HepG2 (cell line): ENCODE measurements around the gene GDI1. TPM values are rescaled to one million over a fixed set of nuclear protein-coding genes. Genes with fewer than 3 reads are reported as not detected.

Source experiments
- AHR ChIP-seq: IDR thresholded peaks from 2 replicates; pipeline ENCODE4 v1.6.1; 2018; ENCODE audit warnings: missing genetic modification reagents, missing compliant biosample characterization
- CTCF ChIP-seq: sonication (generic); formaldehyde crosslinking; IDR thresholded peaks from 2 replicates; pipeline ENCODE4 v1.5.0; 2020; ENCODE audit warnings: mild to moderate bottlenecking, missing genetic modification reagents, moderate library complexity
- JUND ChIP-seq: sonication (generic); formaldehyde crosslinking; IDR thresholded peaks from 2 replicates; pipeline ENCODE4 v1.8.0; 2022; ENCODE audit warnings: mild to moderate bottlenecking, missing genetic modification reagents
- MAZ ChIP-seq, 2 experiments: sonication (generic) in 1 of 2; formaldehyde crosslinking in 1 of 2; IDR thresholded peaks; 2 replicates each; pipeline versions ENCODE4 v1.5.0 to v1.6.1; 2012 to 2020; ENCODE audit warnings: low read depth in 2 of 2, mild to moderate bottlenecking in 2 of 2, borderline replicate concordance in 1 of 2, improper control_type of control experiment in 1 of 2, low read length in 1 of 2, missing genetic modification reagents in 1 of 2, moderate library complexity in 1 of 2
- MBD4 ChIP-seq: IDR thresholded peaks from 2 replicates; pipeline ENCODE4 v1.6.1; 2012; ENCODE audit warnings: low read length, inconsistent platforms, borderline replicate concordance
- MIER3 ChIP-seq: IDR thresholded peaks from 2 replicates; pipeline ENCODE4 v1.6.1; 2016; ENCODE audit warnings: missing compliant biosample characterization, borderline replicate concordance
- PAXIP1 ChIP-seq: sonication (generic); formaldehyde crosslinking; conservative IDR thresholded peaks from 2 replicates; pipeline ENCODE4 v1.4.0; 2020; ENCODE audit warnings: mild to moderate bottlenecking, missing genetic modification reagents, moderate library complexity
- POGK ChIP-seq: sonication (generic); formaldehyde crosslinking; conservative IDR thresholded peaks from 2 replicates; pipeline ENCODE4 v1.8.0; 2022; ENCODE audit warnings: mild to moderate bottlenecking, moderate library complexity, missing genetic modification reagents
- POLR2A ChIP-seq, 2 experiments: IDR thresholded peaks; 2 replicates each; pipeline ENCODE4 v1.6.1; 2011; ENCODE audit warnings: low read depth in 2 of 2, low read length in 2 of 2, mild to moderate bottlenecking in 1 of 2, moderate library complexity in 1 of 2; ENCODE audit not compliant: insufficient read depth in 1 of 2
- SNAPC2 ChIP-seq: sonication (generic); formaldehyde crosslinking; IDR thresholded peaks from 2 replicates; pipeline ENCODE4 v1.8.1; 2022; ENCODE audit warnings: mild to moderate bottlenecking, missing genetic modification reagents
- TEAD3 ChIP-seq: optimal IDR thresholded peaks from 2 replicates; pipeline ENCODE3; 2016; ENCODE audit warnings: borderline replicate concordance
- polyA plus RNA-seq, 8 experiments: library from polyadenylated mRNA; depleted of rRNA in 3 of 8; stranded (reverse) in 7 of 8; unstranded in 1 of 8; fragments of >200 nt; fragmentation: Illumina TruSeq in 4 of 8; extraction: Trizol in 4 of 8; gene quantifications; 2 replicates each; pipeline versions ENCODE4 v1.2.1 to v1.2.3, GENCODE V29; 2011 to 2016; ENCODE audit warnings: low read depth in 4 of 8, missing spikeins in 1 of 8, mixed read lengths in 1 of 8; ENCODE audit not compliant: insufficient read depth in 1 of 8
- total RNA-seq, 5 experiments: library from RNA; depleted of rRNA; stranded (reverse); fragments of >200 nt; fragmentation: Illumina TruSeq; extraction: Trizol; gene quantifications; 2 replicates each; pipeline ENCODE4 v1.2.3, GENCODE V29; 2016; ENCODE audit warnings: low read depth in 1 of 5
- TF ChIP-seq, protein P1 (sequence below): sonication (generic); formaldehyde crosslinking; IDR thresholded peaks from 2 replicates; pipeline ENCODE4 v1.4.0; 2020; ENCODE audit warnings: missing genetic modification reagents, borderline replicate concordance
- TF ChIP-seq, protein P2 (sequence below): sonication (generic); formaldehyde crosslinking; IDR thresholded peaks from 2 replicates; pipeline ENCODE4 v1.4.0; 2020; ENCODE audit warnings: missing genetic modification reagents

Gene GDI1
- total and polyA plus RNA-seq, 2 of the 13 experiments (the other 11 are each of a cell fraction or from before 2014, with no cell fraction given) = 17.4 to 105 TPM

DNA sequence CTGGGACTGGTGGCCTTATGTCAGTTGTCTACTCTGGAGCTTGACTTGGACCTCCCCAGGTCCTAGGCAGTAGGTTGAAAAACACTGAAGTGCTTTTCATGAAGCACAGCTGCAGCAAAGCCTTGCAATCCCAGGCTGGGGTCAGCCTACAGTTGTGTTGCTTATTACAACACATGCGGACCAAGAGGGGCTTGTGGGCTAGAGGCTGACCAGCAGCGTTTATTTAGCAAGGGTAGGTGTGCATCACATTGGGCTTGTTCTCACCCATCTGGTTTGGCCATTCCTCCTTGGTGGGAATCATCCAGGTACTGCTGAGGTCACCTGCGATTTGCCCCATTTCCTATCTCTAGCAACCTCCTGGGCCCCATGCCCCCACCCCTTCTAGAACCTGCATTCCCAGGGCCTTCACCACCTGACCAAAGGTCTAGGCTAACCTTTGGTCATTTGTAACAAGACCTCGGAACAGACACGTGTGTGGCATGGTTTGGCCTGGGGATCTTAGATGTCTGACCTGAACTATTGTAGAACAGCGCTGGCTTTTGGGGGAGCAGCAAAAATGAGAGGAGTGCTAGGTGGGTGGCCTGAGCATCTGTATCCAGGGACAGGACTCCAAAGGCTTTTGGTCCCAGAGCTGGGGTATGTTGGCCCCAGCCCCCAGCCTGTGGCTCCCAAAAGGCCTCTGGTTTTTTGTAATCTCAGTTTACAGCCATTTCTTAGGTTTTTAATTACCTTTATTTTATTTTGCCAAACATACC, 35.7 kb upstream of the GDI1 start (continued):
- TF ChIP-seq MBD4 (peak; percentile 38), TEAD3 (CRISPR knock-in tag) (peak; percentile 65), AHR (CRISPR knock-in tag) (no peak), POLR2A (IDR thresholded peaks at IDR 0.05; ENCODE audit: insufficient read depth in 1 of 2, low read depth in 2 of 2, low read length in 2 of 2) (peak in 1 of 2 experiments; percentile 92; a peak in 2 of 4 replicates), JUND (CRISPR knock-in tag) (no peak), MIER3 (CRISPR knock-in tag) (no peak; the same call in 1 of the 2 replicates), MAZ (IDR thresholded peaks at IDR 0.05; ENCODE audit: borderline replicate concordance, low read depth, low read length) (peak; percentile 22; the same call in 1 of the 2 replicates), MAZ (CRISPR knock-in tag; IDR thresholded peaks at IDR 0.05; ENCODE audit: low read depth) (0 out of 2 replicates have a peak, but pooled peaks have one; percentile 32), SNAPC2 (CRISPR knock-in tag) (0 out of 2 replicates have a peak, but pooled peaks have one; percentile 38), PAXIP1 (CRISPR knock-in tag) (peak; percentile 65), POGK (CRISPR knock-in tag) (peak; percentile 66; the same call in 1 of the 2 replicates), CTCF (CRISPR knock-in tag) (no peak)
- TF ChIP-seq, protein P1, sequence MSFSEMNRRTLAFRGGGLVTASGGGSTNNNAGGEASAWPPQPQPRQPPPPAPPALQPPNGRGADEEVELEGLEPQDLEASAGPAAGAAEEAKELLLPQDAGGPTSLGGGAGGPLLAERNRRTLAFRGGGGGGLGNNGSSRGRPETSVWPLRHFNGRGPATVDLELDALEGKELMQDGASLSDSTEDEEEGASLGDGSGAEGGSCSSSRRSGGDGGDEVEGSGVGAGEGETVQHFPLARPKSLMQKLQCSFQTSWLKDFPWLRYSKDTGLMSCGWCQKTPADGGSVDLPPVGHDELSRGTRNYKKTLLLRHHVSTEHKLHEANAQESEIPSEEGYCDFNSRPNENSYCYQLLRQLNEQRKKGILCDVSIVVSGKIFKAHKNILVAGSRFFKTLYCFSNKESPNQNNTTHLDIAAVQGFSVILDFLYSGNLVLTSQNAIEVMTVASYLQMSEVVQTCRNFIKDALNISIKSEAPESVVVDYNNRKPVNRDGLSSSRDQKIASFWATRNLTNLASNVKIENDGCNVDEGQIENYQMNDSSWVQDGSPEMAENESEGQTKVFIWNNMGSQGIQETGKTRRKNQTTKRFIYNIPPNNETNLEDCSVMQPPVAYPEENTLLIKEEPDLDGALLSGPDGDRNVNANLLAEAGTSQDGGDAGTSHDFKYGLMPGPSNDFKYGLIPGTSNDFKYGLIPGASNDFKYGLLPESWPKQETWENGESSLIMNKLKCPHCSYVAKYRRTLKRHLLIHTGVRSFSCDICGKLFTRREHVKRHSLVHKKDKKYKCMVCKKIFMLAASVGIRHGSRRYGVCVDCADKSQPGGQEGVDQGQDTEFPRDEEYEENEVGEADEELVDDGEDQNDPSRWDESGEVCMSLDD (CRISPR knock-in tag) = no peak
- TF ChIP-seq, protein P2, sequence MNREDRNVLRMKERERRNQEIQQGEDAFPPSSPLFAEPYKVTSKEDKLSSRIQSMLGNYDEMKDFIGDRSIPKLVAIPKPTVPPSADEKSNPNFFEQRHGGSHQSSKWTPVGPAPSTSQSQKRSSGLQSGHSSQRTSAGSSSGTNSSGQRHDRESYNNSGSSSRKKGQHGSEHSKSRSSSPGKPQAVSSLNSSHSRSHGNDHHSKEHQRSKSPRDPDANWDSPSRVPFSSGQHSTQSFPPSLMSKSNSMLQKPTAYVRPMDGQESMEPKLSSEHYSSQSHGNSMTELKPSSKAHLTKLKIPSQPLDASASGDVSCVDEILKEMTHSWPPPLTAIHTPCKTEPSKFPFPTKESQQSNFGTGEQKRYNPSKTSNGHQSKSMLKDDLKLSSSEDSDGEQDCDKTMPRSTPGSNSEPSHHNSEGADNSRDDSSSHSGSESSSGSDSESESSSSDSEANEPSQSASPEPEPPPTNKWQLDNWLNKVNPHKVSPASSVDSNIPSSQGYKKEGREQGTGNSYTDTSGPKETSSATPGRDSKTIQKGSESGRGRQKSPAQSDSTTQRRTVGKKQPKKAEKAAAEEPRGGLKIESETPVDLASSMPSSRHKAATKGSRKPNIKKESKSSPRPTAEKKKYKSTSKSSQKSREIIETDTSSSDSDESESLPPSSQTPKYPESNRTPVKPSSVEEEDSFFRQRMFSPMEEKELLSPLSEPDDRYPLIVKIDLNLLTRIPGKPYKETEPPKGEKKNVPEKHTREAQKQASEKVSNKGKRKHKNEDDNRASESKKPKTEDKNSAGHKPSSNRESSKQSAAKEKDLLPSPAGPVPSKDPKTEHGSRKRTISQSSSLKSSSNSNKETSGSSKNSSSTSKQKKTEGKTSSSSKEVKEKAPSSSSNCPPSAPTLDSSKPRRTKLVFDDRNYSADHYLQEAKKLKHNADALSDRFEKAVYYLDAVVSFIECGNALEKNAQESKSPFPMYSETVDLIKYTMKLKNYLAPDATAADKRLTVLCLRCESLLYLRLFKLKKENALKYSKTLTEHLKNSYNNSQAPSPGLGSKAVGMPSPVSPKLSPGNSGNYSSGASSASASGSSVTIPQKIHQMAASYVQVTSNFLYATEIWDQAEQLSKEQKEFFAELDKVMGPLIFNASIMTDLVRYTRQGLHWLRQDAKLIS = peak; percentile 45; the same call in 1 of the 2 replicates
